ENCODE data around the gene HMG20B.

GRCh38 chr19:3537438-3538240, 35.1 kb upstream of the HMG20B start:
- TF ChIP-seq CTCF (IDR thresholded peaks at IDR 0.05) (no peak), POLR2A (IDR thresholded peaks at IDR 0.05) (no peak)
